ENCODE measurements around the gene KIF2C. TPM values are rescaled to one million over a fixed set of nuclear protein-coding genes. Genes with fewer than 3 reads are reported as not detected.

KIF2C gene
- total RNA-seq, 3 donors from 2014 or later = 0.73 to 2.6 (median 0.98) TPM

- Histone ChIP-seq H3K27me3 (no peaks in the 10 kb centered on the region), H3K4me3 (peak overlapping the region in 1 of 3 donors; percentile 96), H3K4me1 (peaks cover 16 to 19% of the 10 kb centered on the region in 2 donors), H3K27ac (peak overlapping the region; percentile 54 to 84), H3K9me3 (no peaks in the 10 kb centered on the region), H3K36me3 (no peaks in the 10 kb centered on the region)
- TF ChIP-seq POLR2A (IDR thresholded peaks at IDR 0.05) = no peak
- no peak for TF ChIP-seq CTCF (IDR thresholded peaks at IDR 0.05)
- no peak for TF ChIP-seq POLR2AphosphoS5 (IDR thresholded peaks at IDR 0.05)
- DNase-seq (ENCODE audit: low spot score in 2 of 2) = peak in 1 of 2 donors; percentile 45
- intact Hi-C loops (cut with DNase I; ENCODE audit: low total_unique reads) = no loop called here
Measured at GRCh38 chr1:44803062-44803311, 63.4 kb downstream of the KIF2C start.

GRCh38 chr1:44803312-44804095 is 63.9 kb downstream of the KIF2C start:
- H3K27me3 ChIP-seq = no peaks in the 10 kb centered on the region
- no peaks in the 10 kb centered on the region for H3K36me3 ChIP-seq
- peaks cover 21 to 24% of the 10 kb centered on the region in 2 donors for H3K4me1 ChIP-seq
- intact Hi-C loops (cut with DNase I; ENCODE audit: low total_unique reads) = no loop called here
- peak overlapping the region in 1 of 3 donors; percentile 96 for H3K4me3 ChIP-seq
- peak overlapping the region; percentile 54 to 84 for H3K27ac ChIP-seq
- peak in 1 of 2 donors; percentile 40 for DNase-seq (ENCODE audit: low spot score in 2 of 2)
- H3K9me3 ChIP-seq = no peaks in the 10 kb centered on the region
- no peak for TF ChIP-seq POLR2AphosphoS5 (IDR thresholded peaks at IDR 0.05)
- TF ChIP-seq POLR2A (IDR thresholded peaks at IDR 0.05) = no peak
- no peak for TF ChIP-seq CTCF (IDR thresholded peaks at IDR 0.05)

- intact Hi-C loops (cut with DNase I; ENCODE audit: low total_unique reads) = no loop called here
- no peak for TF ChIP-seq POLR2A (IDR thresholded peaks at IDR 0.05)
- TF ChIP-seq CTCF (IDR thresholded peaks at IDR 0.05) = no peak
- no peak for TF ChIP-seq POLR2AphosphoS5 (IDR thresholded peaks at IDR 0.05)
- DNase-seq (ENCODE audit: low spot score in 2 of 2) = peak in 1 of 2 donors; percentile 39
- H3K27ac ChIP-seq = peak overlapping the region; percentile 100
- no peaks in the 10 kb centered on the region for H3K36me3 ChIP-seq
- H3K27me3 ChIP-seq = no peaks in the 10 kb centered on the region
- no peak overlapping the region for H3K4me3 ChIP-seq
- peaks cover 36 to 40% of the 10 kb centered on the region in 2 donors for H3K4me1 ChIP-seq
- H3K9me3 ChIP-seq = no peaks in the 10 kb centered on the region
Measured at GRCh38 chr1:44805311-44806024, 65.8 kb downstream of the KIF2C start.

- peak overlapping the region in 2 of 3 donors; percentile 3 to 41 for H3K4me3 ChIP-seq
- TF ChIP-seq POLR2A (IDR thresholded peaks at IDR 0.05) (no peak), POLR2AphosphoS5 (IDR thresholded peaks at IDR 0.05) (peak in 1 of 3 donors; percentile 38)
- peaks cover 36 to 43% of the 10 kb centered on the region in 2 donors for H3K4me1 ChIP-seq
- H3K27me3 ChIP-seq = no peaks in the 10 kb centered on the region
- H3K27ac ChIP-seq = peak overlapping the region; percentile 100
- H3K36me3 ChIP-seq = no peaks in the 10 kb centered on the region
- intact Hi-C loops (cut with DNase I; ENCODE audit: low total_unique reads) = no loop called here
- peak in 1 of 2 donors; percentile 49 for DNase-seq (ENCODE audit: low spot score in 2 of 2)
- no peaks in the 10 kb centered on the region for H3K9me3 ChIP-seq
Measured at GRCh38 chr1:44806025-44806703, 66.5 kb downstream of the KIF2C start.

GRCh38 chr1:44806704-44807363 is 67.2 kb downstream of the KIF2C start, which contains the start of gene DYNLT4:
TSS of gene DYNLT4 (minus strand) at chr1:44807351. CDS start at chr1:44806668, 683 bp downstream.
- peak within 1 kb of the TSS; percentile 16 to 41 (median 34) for H3K4me3 ChIP-seq
- intact Hi-C loops (cut with DNase I; ENCODE audit: low total_unique reads) = no loop called here
- DNase-seq (ENCODE audit: low spot score in 2 of 2) = peak in 1 of 2 donors; percentile 48
- H3K27ac ChIP-seq = peak within 1 kb of the TSS; percentile 100
- H3K36me3 ChIP-seq = no peaks in the 10 kb centered on the region
- H3K9me3 ChIP-seq = no peaks in the 10 kb centered on the region
- H3K27me3 ChIP-seq = no peaks in the 10 kb centered on the region
- H3K4me1 ChIP-seq = peaks cover 36 to 43% of the 10 kb centered on the region in 2 donors
- TF ChIP-seq POLR2A (IDR thresholded peaks at IDR 0.05) = no peak
- TF ChIP-seq CTCF (IDR thresholded peaks at IDR 0.05) = no peak
- TF ChIP-seq POLR2AphosphoS5 (IDR thresholded peaks at IDR 0.05) = no peak
